NCI-H2081 treated with DMSO at 0.1 percent for 48 hours (cell line): ENCODE results near the gene CYBA.
"Not testable (repeated sequence)": the region's sequence is repeated elsewhere in the genome, so short reads cannot be mapped to it uniquely, and the experiment has no call there.

Source experiments
- DNase-seq: peaks from one replicate; lab custom pipeline; 2025; lab: John Stamatoyannopoulos, UW

CYBA gene

GRCh38 chr16:88686062-88686438, 35.2 kb upstream of the CYBA start:
- no peak for DNase-seq

GRCh38 chr16:88685156-88686061, 34.6 kb upstream of the CYBA start:
- no peak for DNase-seq

GRCh38 chr16:88684569-88685155, 33.8 kb upstream of the CYBA start:
- no peak for DNase-seq

GRCh38 chr16:88681709-88682451, 31.0 kb upstream of the CYBA start:
- DNase-seq: no peak

- DNase-seq: no peak
Observed at GRCh38 chr16:88681084-88681680, 30.3 kb upstream of the CYBA start.

GRCh38 chr16:88680554-88681083, 29.8 kb upstream of the CYBA start:
- no peak for DNase-seq

GRCh38 chr16:88678224-88678979, 27.5 kb upstream of the CYBA start:
- no peak for DNase-seq

- DNase-seq: no peak
Observed at GRCh38 chr16:88677721-88678120, 26.9 kb upstream of the CYBA start.

GRCh38 chr16:88676502-88677242, 25.8 kb upstream of the CYBA start:
- no peak for DNase-seq

GRCh38 chr16:88673716-88674379, 23.0 kb upstream of the CYBA start:
- DNase-seq: no peak

- no peak for DNase-seq
Observed at GRCh38 chr16:88672776-88673175, 21.9 kb upstream of the CYBA start.

GRCh38 chr16:88671806-88672205, 21.0 kb upstream of the CYBA start:
- DNase-seq: no peak

- no peak for DNase-seq
Observed at GRCh38 chr16:88669980-88670379, 19.1 kb upstream of the CYBA start.

GRCh38 chr16:88669493-88669892, 18.6 kb upstream of the CYBA start:
- DNase-seq: not testable (repeated sequence)

GRCh38 chr16:88667461-88667860, 16.6 kb upstream of the CYBA start:
- no peak for DNase-seq

- DNase-seq: no peak
Observed at GRCh38 chr16:88665570-88665969, 14.7 kb upstream of the CYBA start.

- no peak for DNase-seq
Observed at GRCh38 chr16:88665148-88665547, 14.3 kb upstream of the CYBA start.

GRCh38 chr16:88662843-88663606, 12.2 kb upstream of the CYBA start, which contains the start of gene MVD:
TSS of gene MVD (minus strand) at chr16:88663091. CDS start at chr16:88663080, 11 bp downstream.
- DNase-seq: peak; percentile 71

- no peak for DNase-seq
Observed at GRCh38 chr16:88662222-88662842, 11.5 kb upstream of the CYBA start.
